ENCODE measurements around the gene ITIH2. TPM values are rescaled to one million over a fixed set of nuclear protein-coding genes. Genes with fewer than 3 reads are reported as not detected.
"Not testable (repeated sequence)": the region's sequence is repeated elsewhere in the genome, so short reads cannot be mapped to it uniquely, and the experiment has no call there.

ITIH2 gene
- total RNA-seq, 4 donors from 2014 or later = not detected

DNA sequence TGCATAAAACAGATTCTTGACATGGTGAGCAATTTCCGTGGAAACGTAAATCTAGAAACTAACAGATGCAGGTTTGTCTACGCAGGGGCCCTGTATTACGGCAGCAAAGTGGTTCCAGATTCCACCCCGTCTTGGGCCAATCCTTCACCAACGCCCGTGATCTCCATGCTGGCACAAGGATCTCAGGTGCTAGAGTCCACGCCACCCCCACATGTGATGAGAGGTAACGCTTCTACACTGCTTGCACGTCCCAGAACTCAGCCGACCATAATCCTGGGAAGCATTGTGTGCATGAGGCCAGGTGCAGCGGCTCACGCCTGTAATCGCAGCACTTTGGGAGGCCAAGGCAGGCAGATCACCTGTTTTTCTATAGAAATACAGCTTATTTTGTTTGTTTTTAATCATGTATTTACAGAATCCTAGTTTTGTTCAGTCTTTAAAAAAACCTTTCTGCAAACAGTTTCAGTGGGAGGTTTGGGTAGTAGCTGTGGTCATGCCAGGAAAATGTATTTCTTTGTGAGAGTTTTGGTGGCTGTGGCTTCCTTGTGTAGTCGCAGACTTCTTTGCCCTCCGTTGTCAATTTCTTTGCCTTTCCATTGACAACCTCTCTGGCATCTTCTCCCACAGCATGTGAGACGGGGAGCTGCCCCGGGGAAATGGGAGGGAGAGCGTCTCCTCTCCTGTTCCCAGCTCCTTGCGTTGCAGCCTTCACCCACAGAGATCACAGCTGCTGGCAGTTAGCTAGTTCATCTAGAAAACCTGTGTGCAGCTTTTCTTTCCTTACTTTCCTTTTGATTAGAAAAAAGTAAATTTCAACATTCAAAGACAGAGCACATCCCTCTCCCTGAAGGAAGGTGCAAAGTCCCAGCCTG, 35.7 kb downstream of the ITIH2 start:
- Histone ChIP-seq H3K4me1 (no peaks in the 10 kb centered on the region), H3K36me3 (no peaks in the 10 kb centered on the region), H3K27ac (no peak overlapping the region), H3K4me3 (no peak overlapping the region), H3K27me3 (no peaks in the 10 kb centered on the region), H3K9me3 (no peaks in the 10 kb centered on the region)
- no peak for DNase-seq
- TF ChIP-seq CTCF (IDR thresholded peaks at IDR 0.05) (no peak), POLR2A (IDR thresholded peaks at IDR 0.05) (no peak)

DNA sequence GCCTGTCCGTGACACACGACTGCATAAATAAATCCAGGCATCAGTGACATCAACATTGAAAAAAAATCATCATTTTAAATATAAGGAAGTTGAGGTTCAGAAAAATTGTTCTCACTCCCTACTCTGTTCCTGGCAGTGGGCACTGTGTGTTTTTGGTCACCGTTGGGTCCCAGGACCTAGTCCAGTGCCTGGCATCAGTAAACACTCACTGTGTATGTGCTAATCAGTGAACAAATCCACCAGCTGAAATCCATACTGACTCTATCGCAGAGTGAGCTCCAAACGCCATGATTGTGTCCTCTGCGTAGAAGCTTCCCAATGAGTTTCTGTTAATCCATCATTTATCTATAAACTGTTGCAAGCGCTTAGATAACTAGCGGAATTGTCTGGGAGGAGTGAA, 41.2 kb downstream of the ITIH2 start:
- no peak for TF ChIP-seq POLR2A (IDR thresholded peaks at IDR 0.05)
- no peak for TF ChIP-seq CTCF (IDR thresholded peaks at IDR 0.05)
- H3K4me3 ChIP-seq = no peak overlapping the region
- H3K27ac ChIP-seq = no peak overlapping the region
- H3K27me3 ChIP-seq = no peaks in the 10 kb centered on the region
- no peaks in the 10 kb centered on the region for H3K36me3 ChIP-seq
- H3K9me3 ChIP-seq = no peaks in the 10 kb centered on the region
- DNase-seq = no peak
- H3K4me1 ChIP-seq = no peaks in the 10 kb centered on the region

- DNase-seq, H3K4me3 ChIP-seq, H3K9me3 ChIP-seq, H3K27me3 ChIP-seq, H3K4me1 ChIP-seq, H3K27ac ChIP-seq: not testable (repeated sequence)
- peaks cover 0 to 23% (median 0%) of the 10 kb centered on the region in 3 donors for H3K36me3 ChIP-seq
Measured at GRCh38 chr10:7748637-7749036, 45.5 kb downstream of the ITIH2 start.

- Histone ChIP-seq H3K9me3 (no peaks in the 10 kb centered on the region), H3K27ac (no peak overlapping the region), H3K4me3 (no peak overlapping the region), H3K27me3 (no peaks in the 10 kb centered on the region), H3K4me1 (no peaks in the 10 kb centered on the region), H3K36me3 (peaks cover 0 to 39% (median 0%) of the 10 kb centered on the region in 3 donors)
- no peak for DNase-seq
- TF ChIP-seq CTCF (IDR thresholded peaks at IDR 0.05) = no peak
- TF ChIP-seq POLR2A (IDR thresholded peaks at IDR 0.05) = no peak
Measured at GRCh38 chr10:7750222-7750621, 47.1 kb downstream of the ITIH2 start.

GRCh38 chr10:7752251-7752650, 49.1 kb downstream of the ITIH2 start:
- Histone ChIP-seq H3K27ac (no peak overlapping the region), H3K36me3 (peaks cover 0 to 57% (median 0%) of the 10 kb centered on the region in 3 donors), H3K9me3 (no peaks in the 10 kb centered on the region), H3K27me3 (no peaks in the 10 kb centered on the region), H3K4me3 (no peak overlapping the region), H3K4me1 (no peaks in the 10 kb centered on the region)
- DNase-seq = no peak
- TF ChIP-seq CTCF (IDR thresholded peaks at IDR 0.05) (no peak), POLR2A (IDR thresholded peaks at IDR 0.05) (no peak)

DNA sequence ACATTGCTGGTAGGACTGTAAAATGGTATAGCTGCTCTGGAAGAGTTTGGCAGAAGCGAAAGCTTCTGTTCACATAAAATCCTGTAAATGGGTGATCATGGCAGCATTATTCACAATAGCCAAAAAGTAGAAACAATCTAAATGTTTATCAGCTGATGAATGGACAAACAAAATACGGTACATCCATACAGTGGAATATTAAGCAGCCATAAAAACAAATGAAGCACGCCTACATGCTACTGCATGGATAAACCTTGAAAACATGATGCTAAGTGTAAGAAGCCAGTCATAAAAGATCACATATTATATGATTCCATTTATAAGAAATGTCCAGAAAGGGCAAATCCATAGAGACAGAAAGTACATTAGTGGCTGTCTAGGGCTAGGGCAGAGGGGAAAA, 52.0 kb downstream of the ITIH2 start:
- no peak for TF ChIP-seq CTCF (IDR thresholded peaks at IDR 0.05)
- no peak for TF ChIP-seq POLR2A (IDR thresholded peaks at IDR 0.05)
- Histone ChIP-seq H3K36me3 (peaks cover 0 to 83% (median 0%) of the 10 kb centered on the region in 3 donors), H3K27ac (no peak overlapping the region), H3K4me3 (no peak overlapping the region), H3K4me1 (no peaks in the 10 kb centered on the region), H3K27me3 (no peaks in the 10 kb centered on the region), H3K9me3 (no peaks in the 10 kb centered on the region)
- no peak for DNase-seq

Measured in Peyer's patch (tissue), 4 donors.